GM23248 (cell line): Measurements from ENCODE around the gene COLEC11. TPM values are rescaled to one million over a fixed set of nuclear protein-coding genes. Genes with fewer than 3 reads are reported as not detected.

ENCODE experiments used
- DNase-seq: peaks from one replicate; pipeline ENCODE4 v3.0.0-alpha.2; 2015
- H2AFZ ChIP-seq: fragments of 200-600 bp; sonication (generic); 2 replicates; pipeline ENCODE4 v1.6.1; 2016; ENCODE audit warnings: antibody characterized with exemption
- H3F3A ChIP-seq: fragments of 200-600 bp; sonication (generic); 2 replicates; pipeline ENCODE4 v1.6.1; 2016; ENCODE audit warnings: mild to moderate bottlenecking, antibody characterized with exemption, mixed run types; ENCODE audit not compliant: insufficient read depth
- H3K27ac ChIP-seq: fragments of 200-600 bp; sonication (generic); 2 replicates; pipeline ENCODE4 v1.5.1; 2016; ENCODE audit warnings: mild to moderate bottlenecking
- H3K27me3 ChIP-seq: fragments of 200-600 bp; sonication (generic); replicated peaks from 2 replicates; pipeline ENCODE4 v1.6.1; 2016; ENCODE audit warnings: mild to moderate bottlenecking; ENCODE audit not compliant: insufficient read depth
- H3K36me3 ChIP-seq: fragments of 200-600 bp; sonication (generic); 2 replicates; pipeline ENCODE4 v1.6.1; 2016; ENCODE audit warnings: low read depth, mild to moderate bottlenecking
- H3K4me1 ChIP-seq: fragments of 200-600 bp; sonication (generic); 2 replicates; pipeline ENCODE4 v1.6.1; 2016; ENCODE audit warnings: mild to moderate bottlenecking; ENCODE audit not compliant: insufficient read depth
- H3K4me2 ChIP-seq: fragments of 200-600 bp; sonication (generic); one replicate; pipeline ENCODE4 v1.6.1; 2016; ENCODE audit warnings: mild to moderate bottlenecking; ENCODE audit not compliant: unreplicated experiment
- H3K4me3 ChIP-seq: fragments of 200-600 bp; sonication (generic); 2 replicates; pipeline ENCODE4 v1.5.1; 2016; ENCODE audit warnings: mild to moderate bottlenecking
- H3K79me2 ChIP-seq: fragments of 200-600 bp; sonication (generic); 2 replicates; pipeline ENCODE4 v1.6.1; 2016; ENCODE audit warnings: mild to moderate bottlenecking; ENCODE audit not compliant: insufficient read depth
- H3K9ac ChIP-seq: fragments of 200-600 bp; sonication (generic); 2 replicates; pipeline ENCODE4 v1.6.1; 2016; ENCODE audit warnings: mild to moderate bottlenecking
- H3K9me2 ChIP-seq: fragments of 200-600 bp; sonication (generic); 2 replicates; pipeline ENCODE4 v1.6.1; 2016; ENCODE audit warnings: mixed run types, mild to moderate bottlenecking, moderate library complexity; ENCODE audit not compliant: insufficient read depth
- H3K9me3 ChIP-seq: fragments of 200-600 bp; sonication (generic); one replicate; pipeline ENCODE4 v1.6.1; 2017; ENCODE audit warnings: low read depth
- H4K20me1 ChIP-seq: fragments of 200-600 bp; sonication (generic); 2 replicates; pipeline ENCODE4 v1.6.0; 2016; ENCODE audit not compliant: insufficient read depth
- EZH2 ChIP-seq: fragments of 200-600 bp; sonication (generic); IDR thresholded peaks from 2 replicates; pipeline ENCODE4 v1.6.1; 2018; ENCODE audit warnings: antibody characterized with exemption, mild to moderate bottlenecking; ENCODE audit not compliant: insufficient read depth, poor library complexity, severe bottlenecking
- EZH2phosphoT487 ChIP-seq: fragments of 200-600 bp; sonication (generic); IDR thresholded peaks from 2 replicates; pipeline ENCODE4 v1.6.1; 2018; ENCODE audit warnings: antibody characterized with exemption, moderate library complexity, mild to moderate bottlenecking, low read depth; ENCODE audit not compliant: insufficient read depth
- WGBS, 2 experiments: methylation state at CpG; one replicate each; pipeline ENCODE4 v1.1.6; 2015 to 2017; ENCODE audit warnings: low lambda C conversion rate in 2 of 2, low coverage in 1 of 2; ENCODE audit errors: missing lambda C conversion rate in 2 of 2; 5-methylcytosine and 5-hydroxymethylcytosine counted together
- in situ Hi-C: fragments of 300-500 bp; cut with MboI; formaldehyde crosslinking; loops from 2 replicates; pipeline ENCODE4 v1.15.0; 2020
- polyA plus RNA-seq: library from polyadenylated mRNA; unstranded; fragments of >200 nt; fragmentation: Nextera tagmentation; extraction: Ambion mirVana; gene quantifications from 2 replicates; pipeline ENCODE4 v1.2.1, GENCODE V29; 2016
- total RNA-seq: library from RNA; depleted of rRNA; stranded (reverse); fragments of >200 nt; shearing (Covaris generic); gene quantifications from 2 replicates; pipeline ENCODE4 v1.2.3, GENCODE V29; 2014

COLEC11 gene
- total and polyA plus RNA-seq, 2 experiments from 2014 or later: not detected

DNA sequence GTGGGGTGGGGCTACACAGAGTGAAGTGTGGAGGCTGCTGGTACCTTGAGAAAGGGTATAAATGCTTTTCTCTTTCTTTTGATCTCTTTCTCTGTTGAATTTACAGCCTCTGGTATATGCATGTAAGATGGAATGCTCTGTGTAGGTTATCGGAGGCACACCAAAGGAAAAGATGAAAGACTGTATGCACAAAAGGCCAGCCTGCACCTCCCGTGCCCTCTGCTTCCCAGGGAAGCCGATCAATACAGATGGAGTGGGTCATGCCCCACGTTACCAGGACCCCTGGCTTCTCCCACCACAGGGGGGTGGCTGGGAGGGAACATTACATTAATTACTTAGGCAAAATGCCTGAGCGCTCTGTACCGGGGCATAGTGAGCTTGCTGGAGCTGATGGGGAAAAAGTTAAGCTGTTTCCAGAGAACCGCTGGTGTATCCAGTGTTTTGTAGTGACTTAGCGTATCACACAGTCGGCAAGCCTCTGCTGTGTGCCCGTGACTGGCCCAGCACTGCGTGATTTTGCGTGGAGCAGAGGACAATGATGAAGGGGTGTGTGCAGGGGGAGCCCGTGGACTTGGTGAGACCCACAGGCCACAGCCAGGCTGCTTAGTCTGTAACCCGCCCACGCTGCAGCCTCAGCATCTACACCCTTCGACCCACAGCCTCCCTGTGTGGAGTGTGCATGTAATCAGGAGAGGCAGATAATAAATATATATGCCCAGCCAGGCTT, 71.1 kb downstream of the COLEC11 start:
- Histone ChIP-seq H3K27ac (no peak overlapping the region), H3K9me2 (no peaks in the 10 kb centered on the region), H2AFZ (no peak overlapping the region), H3F3A (no peaks in the 10 kb centered on the region), H4K20me1 (no peaks in the 10 kb centered on the region), H3K9me3 (no peaks in the 10 kb centered on the region), H3K79me2 (no peaks in the 10 kb centered on the region), H3K4me3 (no peak overlapping the region), H3K9ac (no peak overlapping the region), H3K36me3 (no peaks in the 10 kb centered on the region), H3K4me1 (no peaks in the 10 kb centered on the region), H3K27me3 (peaks cover 10% of the 10 kb centered on the region; the same call in 1 of the 2 replicates), H3K4me2 (no peak overlapping the region)
- 55 to 63% methylated on average over 16 of the region's 16 CpGs for WGBS, 2 experiments
- in situ Hi-C loops: loop anchor here (25.0 kb wide), 1 partner anchor 1779 kb away; no protein-coding TSS in a partner anchor
- no peak for TF ChIP-seq EZH2phosphoT487
- TF ChIP-seq EZH2: no peak
- DNase-seq: no peak

DNA sequence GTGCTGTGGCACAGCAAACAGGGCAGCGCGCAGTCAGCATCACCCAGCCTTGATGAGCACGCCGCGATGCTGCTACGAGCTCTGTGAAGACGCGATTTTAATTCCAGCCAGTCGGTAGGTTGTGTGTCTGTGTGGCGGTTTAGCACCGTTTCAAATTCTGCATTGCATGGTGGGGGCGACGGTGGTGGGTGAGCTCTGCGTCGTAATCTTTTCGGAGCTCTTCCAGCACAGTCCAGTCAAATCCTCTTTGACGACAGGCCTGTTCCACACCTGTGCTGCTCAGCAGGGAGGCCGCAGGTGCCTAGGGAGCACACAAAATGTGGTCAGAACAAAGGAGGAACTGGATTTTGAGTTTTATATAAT, 71.7 kb downstream of the COLEC11 start:
- H3K4me1 ChIP-seq: no peaks in the 10 kb centered on the region
- in situ Hi-C loops: loop anchor here (25.0 kb wide), 1 partner anchor 1779 kb away; no protein-coding TSS in a partner anchor
- no peak overlapping the region for H3K4me3 ChIP-seq
- H3F3A ChIP-seq: no peaks in the 10 kb centered on the region
- H3K27ac ChIP-seq: no peak overlapping the region
- DNase-seq: no peak
- H3K27me3 ChIP-seq: peaks cover 10% of the 10 kb centered on the region; the same call in 1 of the 2 replicates
- H3K4me2 ChIP-seq: no peak overlapping the region
- TF ChIP-seq EZH2phosphoT487 (no peak), EZH2 (no peak)
- no peak overlapping the region for H3K9ac ChIP-seq
- H2AFZ ChIP-seq: no peak overlapping the region
- no peaks in the 10 kb centered on the region for H3K9me3 ChIP-seq
- H4K20me1 ChIP-seq: no peaks in the 10 kb centered on the region
- no peaks in the 10 kb centered on the region for H3K36me3 ChIP-seq
- no peaks in the 10 kb centered on the region for H3K9me2 ChIP-seq
- WGBS, 2 experiments: 53 to 55% methylated on average over 18 of the region's 18 CpGs
- H3K79me2 ChIP-seq: no peaks in the 10 kb centered on the region

DNA sequence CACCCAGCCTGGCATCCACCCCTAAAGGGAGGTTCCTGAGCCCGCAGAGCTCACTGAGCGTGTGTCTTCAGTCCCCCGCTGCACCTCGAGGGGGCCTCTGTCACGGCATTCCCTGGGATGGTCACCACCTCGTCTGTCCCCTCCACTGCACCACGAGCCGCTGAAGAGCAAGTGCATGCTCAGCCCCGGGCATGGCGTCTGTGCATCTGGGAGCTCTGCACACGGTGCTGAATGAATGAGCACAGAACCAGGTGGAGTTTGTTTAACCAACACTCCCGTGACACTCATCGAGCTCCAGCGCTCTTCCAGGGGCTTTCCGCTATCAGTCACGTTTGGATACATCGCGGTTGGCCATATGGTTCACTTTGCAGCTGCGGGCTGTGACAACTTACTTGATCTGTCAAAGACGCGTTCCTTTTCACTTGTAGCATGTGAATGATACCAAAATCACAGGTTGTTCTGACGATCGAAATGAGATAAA, 72.3 kb downstream of the COLEC11 start:
- no peaks in the 10 kb centered on the region for H3K9me2 ChIP-seq
- DNase-seq: no peak
- H3K4me2 ChIP-seq: no peak overlapping the region
- H2AFZ ChIP-seq: no peak overlapping the region
- H3K4me3 ChIP-seq: no peak overlapping the region
- in situ Hi-C loops: loop anchor here (25.0 kb wide), 1 partner anchor 1780 kb away; no protein-coding TSS in a partner anchor
- H3K9me3 ChIP-seq: no peaks in the 10 kb centered on the region
- no peak overlapping the region for H3K9ac ChIP-seq
- no peaks in the 10 kb centered on the region for H3K36me3 ChIP-seq
- H4K20me1 ChIP-seq: no peaks in the 10 kb centered on the region
- H3F3A ChIP-seq: no peaks in the 10 kb centered on the region
- peaks cover 10% of the 10 kb centered on the region; the same call in 1 of the 2 replicates for H3K27me3 ChIP-seq
- WGBS, 2 experiments: 11 to 12% methylated on average over 23 of the region's 23 CpGs
- no peak for TF ChIP-seq EZH2phosphoT487
- no peak for TF ChIP-seq EZH2
- H3K79me2 ChIP-seq: no peaks in the 10 kb centered on the region
- H3K4me1 ChIP-seq: no peaks in the 10 kb centered on the region
- no peak overlapping the region for H3K27ac ChIP-seq

DNA sequence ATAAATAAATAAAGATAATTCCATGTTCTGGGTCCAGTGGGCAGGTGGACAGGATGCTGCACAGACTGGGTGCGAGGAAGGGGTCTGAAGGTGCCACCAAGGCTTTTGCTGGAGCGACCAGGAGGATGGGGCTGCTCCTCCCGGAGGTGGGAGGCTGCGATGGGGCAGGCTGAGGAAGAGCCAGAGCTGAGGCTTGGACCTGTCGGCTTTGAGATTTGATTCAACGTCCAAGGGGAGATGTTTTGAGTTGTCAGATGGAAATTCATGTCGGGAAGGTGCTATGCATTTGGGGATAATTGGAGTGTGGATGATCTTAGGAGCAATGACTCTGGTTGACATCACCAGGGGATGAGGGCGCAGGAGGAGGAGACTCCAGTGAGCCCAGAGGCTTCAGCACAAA, 74.7 kb downstream of the COLEC11 start:
- in situ Hi-C loops: loop anchor here (25.0 kb wide), 1 partner anchor 1782 kb away; no protein-coding TSS in a partner anchor
- no peak for DNase-seq
- Histone ChIP-seq H2AFZ (no peak overlapping the region), H3F3A (no peaks in the 10 kb centered on the region), H3K4me3 (no peak overlapping the region), H3K9me3 (no peaks in the 10 kb centered on the region), H3K79me2 (no peaks in the 10 kb centered on the region), H3K36me3 (no peaks in the 10 kb centered on the region), H3K4me1 (no peaks in the 10 kb centered on the region), H3K9me2 (no peaks in the 10 kb centered on the region), H4K20me1 (no peaks in the 10 kb centered on the region), H3K4me2 (no peak overlapping the region), H3K27me3 (peaks cover 10% of the 10 kb centered on the region; the same call in 1 of the 2 replicates), H3K9ac (no peak overlapping the region), H3K27ac (no peak overlapping the region)
- WGBS, 2 experiments: 54 to 56% methylated on average over 8 of the region's 8 CpGs
- TF ChIP-seq EZH2phosphoT487 (no peak), EZH2 (no peak)
